HepG2 (cell line): ENCODE results near the gene PRR35. TPM values are rescaled to one million over a fixed set of nuclear protein-coding genes. Genes with fewer than 3 reads are reported as not detected.

Experiments
- ATAC-seq: fragments of 200-7000 bp; cut with Tn5 transposase; 3 replicates; pipeline ENCODE4 v1.9.1; 2020; ENCODE audit warnings: mild to moderate bottlenecking, moderate library complexity
- BruUV-seq: library from RNA; stranded (reverse); fragments of 400-500 nt; replicated peaks from 2 replicates; lab custom pipeline; 2021; lab: Mats Ljungman, UMichigan
- CTCF ChIA-PET: fragments of 300-600 bp; formaldehyde crosslinking; extraction: SDS; loops from one replicate; lab custom pipeline; 2021; ENCODE audit warnings: low total read pairs, inconsistent platforms, low intra/inter-chr PET ratio; lab: Yijun Ruan, JAX
- POLR2A ChIA-PET: fragments of 350-600 bp; sonication (Branson Sonifier 250); formaldehyde crosslinking; loops from one replicate; lab custom pipeline; 2020; ENCODE audit warnings: antibody characterized with exemption, inconsistent platforms; lab: Yijun Ruan, JAX
- DNase-seq: peaks from one replicate; pipeline ENCODE4 v3.0.0-alpha.2; 2015; ENCODE audit warnings: low spot score
- FAIRE-seq: peaks from 3 replicates; lab custom pipeline; 2011; peaks lifted over from hg19 to GRCh38; lab: Jason Lieb, UNC
- H2AFZ ChIP-seq: one replicate; pipeline ENCODE4 v1.6.1; 2011; ENCODE audit warnings: low read length, inconsistent platforms
- H3K27ac ChIP-seq: fragments of 300-600 bp; 3 replicates; pipeline ENCODE4 v1.8.0; 2011; ENCODE audit warnings: mixed run types, mild to moderate bottlenecking, mixed read lengths, low read length, inconsistent platforms; ENCODE audit not compliant: insufficient read depth; ENCODE audit errors: extremely low read length
- H3K27me3 ChIP-seq, 2 experiments: fragments of 200-600 bp in 1 of 2; 2 replicates in 1 of 2; 3 replicates in 1 of 2; pipeline versions ENCODE4 v1.6.0 to v1.8.0; 2011; ENCODE audit warnings: low read length in 2 of 2, mild to moderate bottlenecking in 2 of 2, moderate library complexity in 2 of 2, inconsistent platforms in 1 of 2; ENCODE audit not compliant: insufficient read depth in 2 of 2, control insufficient read depth in 1 of 2
- H3K36me3 ChIP-seq, 2 experiments: fragments of 200-600 bp in 1 of 2; replicated peaks in 1 of 2; 2 replicates in 1 of 2; 3 replicates in 1 of 2; pipeline versions ENCODE4 v1.5.1 to v1.8.0; 2011; ENCODE audit warnings: low read length in 2 of 2, inconsistent platforms in 1 of 2; ENCODE audit not compliant: insufficient read depth in 2 of 2, control insufficient read depth in 1 of 2
- H3K4me1 ChIP-seq: 2 replicates; pipeline ENCODE4 v1.5.1; 2012; ENCODE audit warnings: low read length, inconsistent platforms; ENCODE audit not compliant: insufficient read depth
- H3K4me2 ChIP-seq: 2 replicates; pipeline ENCODE4 v1.6.0; 2011; ENCODE audit warnings: low read depth, low read length, inconsistent platforms
- H3K4me3 ChIP-seq, 3 experiments: fragments of 200-600 bp in 1 of 3; sonication (generic), shearing (Covaris generic) in 1 of 3; replicated peaks in 1 of 3; 2 replicates each; pipeline ENCODE4 v1.5.1; 2011 to 2016; ENCODE audit warnings: low read length in 3 of 3, inconsistent platforms in 2 of 3, low read depth in 2 of 3, mild to moderate bottlenecking in 2 of 3, control low read depth in 1 of 3, mixed read lengths in 1 of 3; ENCODE audit not compliant: insufficient read depth in 1 of 3
- H3K79me2 ChIP-seq: one replicate; pipeline ENCODE4 v1.6.1; 2011; ENCODE audit warnings: low read length, inconsistent platforms; ENCODE audit not compliant: insufficient read depth
- H3K9ac ChIP-seq: 2 replicates; pipeline ENCODE4 v1.6.0; 2011; ENCODE audit warnings: mild to moderate bottlenecking, low read depth, low read length, inconsistent platforms; ENCODE audit not compliant: insufficient read depth
- H3K9me3 ChIP-seq: 2 replicates; pipeline ENCODE4 v1.5.1; 2012; ENCODE audit warnings: mild to moderate bottlenecking, low read length
- H4K20me1 ChIP-seq: 2 replicates; pipeline ENCODE4 v1.6.0; 2011; ENCODE audit warnings: inconsistent platforms, mild to moderate bottlenecking, low read length, moderate library complexity; ENCODE audit not compliant: insufficient read depth
- ATF7 ChIP-seq, 2 experiments: fragments of 450-650 bp in 1 of 2; sonication (generic) in 1 of 2; formaldehyde crosslinking in 1 of 2; IDR thresholded peaks; 2 replicates each; pipeline versions ENCODE4 v1.4.0 to v1.6.1; 2016 to 2020; ENCODE audit warnings: antibody characterized with exemption in 1 of 2, mild to moderate bottlenecking in 1 of 2, missing genetic modification reagents in 1 of 2
- ATRX ChIP-seq: sonication (generic); formaldehyde crosslinking; IDR thresholded peaks from 2 replicates; pipeline ENCODE4 v1.4.0; 2020; ENCODE audit warnings: missing genetic modification reagents, borderline replicate concordance
- CC2D1A ChIP-seq: sonication (generic); formaldehyde crosslinking; IDR thresholded peaks from 2 replicates; pipeline ENCODE4 v1.8.1; 2023; ENCODE audit warnings: mild to moderate bottlenecking, missing genetic modification reagents
- FOXK2 ChIP-seq: fragments of 450-650 bp; IDR thresholded peaks from 2 replicates; pipeline ENCODE4 v1.6.1; 2016
- HIC2 ChIP-seq: sonication (generic); formaldehyde crosslinking; IDR thresholded peaks from 2 replicates; pipeline ENCODE4 v1.9.0; 2022; ENCODE audit warnings: low read depth, missing genetic modification reagents
- MBNL3 ChIP-seq: fragments of 250-450 bp; sonication (Bioruptor Pico); conservative IDR thresholded peaks from 2 replicates; pipeline ENCODE4 v1.8.0; 2022; ENCODE audit warnings: mild to moderate bottlenecking, inconsistent platforms
- MTA1 ChIP-seq: sonication (generic); formaldehyde crosslinking; IDR thresholded peaks from 2 replicates; pipeline ENCODE4 v1.4.0; 2020; ENCODE audit warnings: missing genetic modification reagents, mild to moderate bottlenecking, borderline replicate concordance
- NFE2L1 ChIP-seq: sonication (generic); formaldehyde crosslinking; IDR thresholded peaks from 2 replicates; pipeline ENCODE4 v1.4.0; 2020; ENCODE audit warnings: missing genetic modification reagents, mild to moderate bottlenecking, borderline replicate concordance
- NR2C2 ChIP-seq: sonication (generic); formaldehyde crosslinking; IDR thresholded peaks from 2 replicates; pipeline ENCODE4 v1.4.0; 2020; ENCODE audit warnings: missing genetic modification reagents, mild to moderate bottlenecking, moderate library complexity, borderline replicate concordance
- PHB2 ChIP-seq: fragments of 450-650 bp; IDR thresholded peaks from 2 replicates; pipeline ENCODE4 v1.6.1; 2018; ENCODE audit not compliant: partially characterized antibody
- PPARG ChIP-seq: conservative IDR thresholded peaks from 2 replicates; pipeline ENCODE4 v1.6.1; 2016; ENCODE audit warnings: missing biosample characterization, missing genetic modification reagents
- RAD21 ChIP-seq: fragments of 450-650 bp; formaldehyde crosslinking; IDR thresholded peaks from 2 replicates; pipeline ENCODE4 v1.5.0; 2020; ENCODE audit warnings: mild to moderate bottlenecking
- RARA ChIP-seq: IDR thresholded peaks from 2 replicates; pipeline ENCODE4 v1.6.1; 2016; ENCODE audit warnings: missing genetic modification reagents, missing compliant biosample characterization
- RXRA ChIP-seq: sonication (generic); formaldehyde crosslinking; IDR thresholded peaks from 2 replicates; pipeline ENCODE4 v1.5.1; 2020; ENCODE audit warnings: missing genetic modification reagents
- SP4 ChIP-seq: sonication (generic); formaldehyde crosslinking; IDR thresholded peaks from 2 replicates; pipeline ENCODE4 v1.8.1; 2023; ENCODE audit warnings: mild to moderate bottlenecking, missing genetic modification reagents
- ZNF256 ChIP-seq: sonication (generic); formaldehyde crosslinking; conservative IDR thresholded peaks from 2 replicates; pipeline ENCODE4 v1.4.0; 2020; ENCODE audit warnings: missing genetic modification reagents
- ZNF451 ChIP-seq: sonication (generic); formaldehyde crosslinking; IDR thresholded peaks from 2 replicates; pipeline ENCODE4 v1.5.0; 2020; ENCODE audit warnings: mild to moderate bottlenecking, missing genetic modification reagents
- ZNF605 ChIP-seq: sonication (generic); formaldehyde crosslinking; IDR thresholded peaks from 2 replicates; pipeline ENCODE4 v1.8.0; 2022; ENCODE audit warnings: mild to moderate bottlenecking, missing genetic modification reagents
- ZSCAN12 ChIP-seq: sonication (generic); formaldehyde crosslinking; IDR thresholded peaks from 2 replicates; pipeline ENCODE4 v1.9.0; 2021; ENCODE audit warnings: mild to moderate bottlenecking, missing genetic modification reagents
- ZZZ3 ChIP-seq: sonication (generic); formaldehyde crosslinking; IDR thresholded peaks from 2 replicates; pipeline ENCODE4 v1.4.0; 2020; ENCODE audit warnings: missing genetic modification reagents, mild to moderate bottlenecking, borderline replicate concordance
- WGBS: methylation state at CpG from one replicate; pipeline ENCODE4 v1.1.6; 2017; ENCODE audit warnings: low lambda C conversion rate; 5-methylcytosine and 5-hydroxymethylcytosine counted together
- in situ Hi-C: cut with HindIII; loops from 2 replicates; pipeline ENCODE4 v1.10.0; 2017; ENCODE audit warnings: low pct_unique_long_range_greater_than_20kb; ENCODE audit not compliant: extremely low pct_ligation_motif_present
- intact Hi-C: fragments of 100-400 bp; cut with micrococcal nuclease; formaldehyde crosslinking; loops from one replicate; pipeline ENCODE4 v1.10.0; 2022; ENCODE audit not compliant: unreplicated experiment
- polyA plus RNA-seq, 8 experiments: library from polyadenylated mRNA; depleted of rRNA in 3 of 8; stranded (reverse) in 7 of 8; unstranded in 1 of 8; fragments of >200 nt; fragmentation: Illumina TruSeq in 4 of 8; extraction: Trizol in 4 of 8; gene quantifications; 2 replicates each; pipeline versions ENCODE4 v1.2.1 to v1.2.3, GENCODE V29; 2011 to 2016; ENCODE audit warnings: low read depth in 4 of 8, missing spikeins in 1 of 8, mixed read lengths in 1 of 8; ENCODE audit not compliant: insufficient read depth in 1 of 8
- total RNA-seq, 5 experiments: library from RNA; depleted of rRNA; stranded (reverse); fragments of >200 nt; fragmentation: Illumina TruSeq; extraction: Trizol; gene quantifications; 2 replicates each; pipeline ENCODE4 v1.2.3, GENCODE V29; 2016; ENCODE audit warnings: low read depth in 1 of 5
- TF ChIP-seq, protein P1 (sequence below): sonication (generic); formaldehyde crosslinking; conservative IDR thresholded peaks from 2 replicates; pipeline ENCODE4 v1.4.0; 2020; ENCODE audit warnings: missing genetic modification reagents
- TF ChIP-seq, protein P2 (sequence below): sonication (generic); formaldehyde crosslinking; IDR thresholded peaks from 2 replicates; pipeline ENCODE4 v1.4.0; 2020; ENCODE audit warnings: missing genetic modification reagents

The PRR35 gene
- total and polyA plus RNA-seq, 2 of the 13 experiments (the other 11 are each of a cell fraction or from before 2014, with no cell fraction given), result 0.07 to 0.16 TPM

GRCh38 chr16:585351-585750, 25.2 kb downstream of the PRR35 start:
- intact Hi-C loops, result loop anchor here (10.0 kb wide), 1 partner anchor 59 kb away; the partner anchor contains the start of genes MCRIP2 and WDR90
- H3K27ac ChIP-seq, result no peak overlapping the region
- in situ Hi-C loops, result no loop called here
- no peaks in the 10 kb centered on the region for H3K36me3 ChIP-seq
- H3K79me2 ChIP-seq, result peaks cover 12% of the 10 kb centered on the region
- no peaks in the 10 kb centered on the region for H3K9me3 ChIP-seq
- peak; percentile 46 for DNase-seq
- peak overlapping the region; percentile 59 for H3K4me2 ChIP-seq
- no peaks in the 10 kb centered on the region for H3K27me3 ChIP-seq
- BruUV-seq, result no TSS peak
- H3K9ac ChIP-seq, result no peak overlapping the region
- no CpG with 5 or more reads among the region's 10 CpGs for WGBS
- POLR2A ChIA-PET, result interaction anchor here (1.0 to 1.5 kb wide), 3 partner anchors 8 to 51 kb away, joined by 3 to 5 read pairs (median 3); partner anchors contain the start of gene METTL26
- H2AFZ ChIP-seq, result no peak overlapping the region
- peak; percentile 4 for FAIRE-seq
- peaks cover 33% of the 10 kb centered on the region for H3K4me1 ChIP-seq
- CTCF ChIA-PET, result interaction anchor here (1.2 kb wide), 1 partner anchor 194 kb away, joined by 3 read pairs; no protein-coding TSS in a partner anchor
- peaks cover 4% of the 10 kb centered on the region; the same call in 1 of the 2 replicates for H4K20me1 ChIP-seq
- ATAC-seq, result peak; percentile 44
- H3K4me3 ChIP-seq, result peak overlapping the region in 1 of 3 experiments; percentile 33; a peak in 1 of 6 replicates
- TF ChIP-seq ATRX (CRISPR knock-in tag) (no peak), CC2D1A (CRISPR knock-in tag) (no peak), MTA1 (CRISPR knock-in tag) (no peak), SP4 (CRISPR knock-in tag) (peak; percentile 27; the same call in 1 of the 2 replicates), ZSCAN12 (no peak), PHB2 (no peak), MBNL3 (CRISPR knock-in tag) (no peak), RAD21 (CRISPR knock-in tag) (0 out of 2 replicates have a peak, but pooled peaks have one; percentile 31), HIC2 (peak; percentile 91), PPARG (CRISPR knock-in tag) (no peak), ZZZ3 (CRISPR knock-in tag) (no peak), ZNF605 (CRISPR knock-in tag) (no peak), ZNF451 (no peak), RARA (CRISPR knock-in tag) (peak; percentile 54), FOXK2 (no peak), NFE2L1 (CRISPR knock-in tag) (no peak), ATF7 (IDR thresholded peaks at IDR 0.05) (no peak), ATF7 (CRISPR knock-in tag; IDR thresholded peaks at IDR 0.05) (no peak), ZNF256 (CRISPR knock-in tag) (no peak), NR2C2 (CRISPR knock-in tag) (peak; percentile 64), RXRA (CRISPR knock-in tag) (peak; percentile 55; the same call in 1 of the 2 replicates)
- TF ChIP-seq, protein P1, sequence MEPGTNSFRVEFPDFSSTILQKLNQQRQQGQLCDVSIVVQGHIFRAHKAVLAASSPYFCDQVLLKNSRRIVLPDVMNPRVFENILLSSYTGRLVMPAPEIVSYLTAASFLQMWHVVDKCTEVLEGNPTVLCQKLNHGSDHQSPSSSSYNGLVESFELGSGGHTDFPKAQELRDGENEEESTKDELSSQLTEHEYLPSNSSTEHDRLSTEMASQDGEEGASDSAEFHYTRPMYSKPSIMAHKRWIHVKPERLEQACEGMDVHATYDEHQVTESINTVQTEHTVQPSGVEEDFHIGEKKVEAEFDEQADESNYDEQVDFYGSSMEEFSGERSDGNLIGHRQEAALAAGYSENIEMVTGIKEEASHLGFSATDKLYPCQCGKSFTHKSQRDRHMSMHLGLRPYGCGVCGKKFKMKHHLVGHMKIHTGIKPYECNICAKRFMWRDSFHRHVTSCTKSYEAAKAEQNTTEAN (CRISPR knock-in tag), result no peak
- TF ChIP-seq, protein P2, sequence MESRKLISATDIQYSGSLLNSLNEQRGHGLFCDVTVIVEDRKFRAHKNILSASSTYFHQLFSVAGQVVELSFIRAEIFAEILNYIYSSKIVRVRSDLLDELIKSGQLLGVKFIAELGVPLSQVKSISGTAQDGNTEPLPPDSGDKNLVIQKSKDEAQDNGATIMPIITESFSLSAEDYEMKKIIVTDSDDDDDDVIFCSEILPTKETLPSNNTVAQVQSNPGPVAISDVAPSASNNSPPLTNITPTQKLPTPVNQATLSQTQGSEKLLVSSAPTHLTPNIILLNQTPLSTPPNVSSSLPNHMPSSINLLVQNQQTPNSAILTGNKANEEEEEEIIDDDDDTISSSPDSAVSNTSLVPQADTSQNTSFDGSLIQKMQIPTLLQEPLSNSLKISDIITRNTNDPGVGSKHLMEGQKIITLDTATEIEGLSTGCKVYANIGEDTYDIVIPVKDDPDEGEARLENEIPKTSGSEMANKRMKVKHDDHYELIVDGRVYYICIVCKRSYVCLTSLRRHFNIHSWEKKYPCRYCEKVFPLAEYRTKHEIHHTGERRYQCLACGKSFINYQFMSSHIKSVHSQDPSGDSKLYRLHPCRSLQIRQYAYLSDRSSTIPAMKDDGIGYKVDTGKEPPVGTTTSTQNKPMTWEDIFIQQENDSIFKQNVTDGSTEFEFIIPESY (CRISPR knock-in tag), result 0 out of 2 replicates have a peak, but pooled peaks have one; percentile 40
